ENCODE measurements around the gene ASTL.
A peak's percentile ranks its signal among the peaks of the same experiment; 100 is the strongest.
"Not testable (repeated sequence)": the region's sequence is repeated elsewhere in the genome, so short reads cannot be mapped to it uniquely, and the experiment has no call there.

The ASTL gene

GRCh38 chr2:96097441-96097840 lies 40.9 kb downstream of the ASTL start:
- no peak for DNase-seq

- peak; percentile 36 for DNase-seq
These were observed 43.1 kb downstream of the ASTL start for GRCh38 chr2:96095116-96095636.

GRCh38 chr2:96093528-96093927 lies 44.8 kb downstream of the ASTL start:
- no peak for DNase-seq

GRCh38 chr2:96092951-96093350 lies 45.4 kb downstream of the ASTL start:
- DNase-seq: no peak

GRCh38 chr2:96092573-96092877 lies 45.8 kb downstream of the ASTL start:
- DNase-seq: no peak

- DNase-seq: no peak
These were observed 46.4 kb downstream of the ASTL start for GRCh38 chr2:96091711-96092572.

GRCh38 chr2:96091141-96091710 lies 47.1 kb downstream of the ASTL start:
- no peak for DNase-seq

- DNase-seq: no peak
These were observed 47.9 kb downstream of the ASTL start for GRCh38 chr2:96090196-96090926.

GRCh38 chr2:96089356-96090195 lies 48.7 kb downstream of the ASTL start:
- no peak for DNase-seq

- DNase-seq: no peak
These were observed 49.7 kb downstream of the ASTL start for GRCh38 chr2:96088340-96089335.

- no peak for DNase-seq
These were observed 51.2 kb downstream of the ASTL start for GRCh38 chr2:96087130-96087529.

GRCh38 chr2:96085541-96086355 lies 52.6 kb downstream of the ASTL start:
- no peak for DNase-seq

- DNase-seq: not testable (repeated sequence)
These were observed 53.3 kb downstream of the ASTL start for GRCh38 chr2:96084858-96085518.

GRCh38 chr2:96083989-96084857 lies 54.1 kb downstream of the ASTL start:
- no peak for DNase-seq

- DNase-seq: no peak
These were observed 55.0 kb downstream of the ASTL start for GRCh38 chr2:96083064-96083939.

GRCh38 chr2:96082211-96083063 lies 55.9 kb downstream of the ASTL start:
- no peak for DNase-seq

GRCh38 chr2:96081042-96081441 lies 57.3 kb downstream of the ASTL start:
- DNase-seq: no peak

Data from NCI-H748 treated with DMSO at 0.1 percent for 48 hours (cell line).